ENCODE data around the gene NUMA1.

- TF ChIP-seq POLR2A (IDR thresholded peaks at IDR 0.05; ENCODE audit: control extremely low read depth in 1 of 2, low read depth in 2 of 2, low read length in 2 of 2): peak in 1 of 2 experiments; percentile 12; a peak in 1 of 3 replicates
- no peak for TF ChIP-seq CTCF (IDR thresholded peaks at IDR 0.05; ENCODE audit: control extremely low read depth in 1 of 3, insufficient read depth in 1 of 3, low read depth in 1 of 3, low read length in 3 of 3)
- TF ChIP-seq GTF2F1 (IDR thresholded peaks at IDR 0.05; ENCODE audit: borderline replicate concordance, low read depth, low read length): no peak
- no peak for TF ChIP-seq ATF2 (IDR thresholded peaks at IDR 0.05; ENCODE audit: low read length)
- TF ChIP-seq KDM1A (IDR thresholded peaks at IDR 0.05; ENCODE audit: borderline replicate concordance, low read length): no peak
- no peak for TF ChIP-seq CEBPB (IDR thresholded peaks at IDR 0.05; ENCODE audit: low read depth, low read length)
- TF ChIP-seq SIN3A (conservative IDR thresholded peaks at IDR 0.05 in 1 of 2, IDR thresholded peaks at IDR 0.05 in 1 of 2; ENCODE audit: low read depth in 1 of 2, low read length in 2 of 2): no peak
- no peak for TF ChIP-seq GABPA (IDR thresholded peaks at IDR 0.05; ENCODE audit: borderline replicate concordance, insufficient read depth, low read length)
- no peak for TF ChIP-seq EZH2 (IDR thresholded peaks at IDR 0.05; ENCODE audit: low read depth, low read length, severe bottlenecking)
- no peak for TF ChIP-seq EP300 (IDR thresholded peaks at IDR 0.05; ENCODE audit: borderline replicate concordance in 1 of 2, low read depth in 2 of 2, low read length in 2 of 2)
- TF ChIP-seq JUN (IDR thresholded peaks at IDR 0.05; ENCODE audit: low read depth, low read length): no peak
- TF ChIP-seq TAF1 (IDR thresholded peaks at IDR 0.05; ENCODE audit: low read depth, low read length): no peak
- no peak for TF ChIP-seq MAX (IDR thresholded peaks at IDR 0.05)
- TF ChIP-seq CHD2 (IDR thresholded peaks at IDR 0.05; ENCODE audit: low read length): no peak
These were observed 25.5 kb upstream of the NUMA1 start, which contains the start of gene TOMT for GRCh38 chr11:72105888-72106287.
